GM12801 (cell line): ENCODE results near the gene ZNF605.

Experiments
- CTCF ChIP-seq: IDR thresholded peaks from one replicate; pipeline ENCODE4 v1.5.1; 2011; ENCODE audit warnings: control low read depth; ENCODE audit not compliant: insufficient read length; ENCODE audit errors: extremely low read depth

ZNF605 gene

GRCh38 chr12:132965796-132966195 is 9.7 kb upstream of the ZNF605 start:
- TF ChIP-seq CTCF: no peak

- TF ChIP-seq CTCF: no peak
Measured at GRCh38 chr12:132955094-132956010, 754 bp downstream of the ZNF605 start.

- no peak for TF ChIP-seq CTCF
Measured at GRCh38 chr12:132954471-132955048, 1.5 kb downstream of the ZNF605 start.

GRCh38 chr12:132953771-132954170 is 2.3 kb downstream of the ZNF605 start:
- no peak for TF ChIP-seq CTCF

GRCh38 chr12:132953163-132953425 is 3.0 kb downstream of the ZNF605 start:
- TF ChIP-seq CTCF: no peak

GRCh38 chr12:132952371-132953162 is 3.5 kb downstream of the ZNF605 start:
- TF ChIP-seq CTCF: no peak

GRCh38 chr12:132951649-132952048 is 4.5 kb downstream of the ZNF605 start:
- TF ChIP-seq CTCF: no peak
